ENCODE results near the gene SCMH1.

SCMH1 gene

GRCh38 chr1:41110736-41111135, 131.4 kb downstream of the SCMH1 start:
- no peak for TF ChIP-seq CTCF (IDR thresholded peaks at IDR 0.05; ENCODE audit: borderline replicate concordance, insufficient read depth, low read depth, low read length)
- no peak overlapping the region for H3K4me3 ChIP-seq (ENCODE audit: low read depth, low read length)

GRCh38 chr1:41110286-41110685, 131.8 kb downstream of the SCMH1 start:
- no peak for TF ChIP-seq CTCF (IDR thresholded peaks at IDR 0.05; ENCODE audit: borderline replicate concordance, insufficient read depth, low read depth, low read length)
- H3K4me3 ChIP-seq (ENCODE audit: low read depth, low read length) = no peak overlapping the region

GRCh38 chr1:41109310-41110197, 132.6 kb downstream of the SCMH1 start:
- no peak for TF ChIP-seq CTCF (IDR thresholded peaks at IDR 0.05; ENCODE audit: borderline replicate concordance, insufficient read depth, low read depth, low read length)
- no peak overlapping the region for H3K4me3 ChIP-seq (ENCODE audit: low read depth, low read length)

GRCh38 chr1:41108696-41109275, 133.3 kb downstream of the SCMH1 start:
- no peak overlapping the region for H3K4me3 ChIP-seq (ENCODE audit: low read depth, low read length)
- TF ChIP-seq CTCF (IDR thresholded peaks at IDR 0.05; ENCODE audit: borderline replicate concordance, insufficient read depth, low read depth, low read length) = no peak

GRCh38 chr1:41103766-41104165, 138.3 kb downstream of the SCMH1 start:
- TF ChIP-seq CTCF (IDR thresholded peaks at IDR 0.05; ENCODE audit: borderline replicate concordance, insufficient read depth, low read depth, low read length) = no peak
- no peak overlapping the region for H3K4me3 ChIP-seq (ENCODE audit: low read depth, low read length)

GRCh38 chr1:41102653-41103052, 139.5 kb downstream of the SCMH1 start:
- no peak overlapping the region for H3K4me3 ChIP-seq (ENCODE audit: low read depth, low read length)
- TF ChIP-seq CTCF (IDR thresholded peaks at IDR 0.05; ENCODE audit: borderline replicate concordance, insufficient read depth, low read depth, low read length) = no peak
